GM19239 (cell line): ENCODE results near the gene ATP6V0B.

ENCODE experiments used
- DNase-seq: peaks from one replicate; pipeline ENCODE4 v3.0.0; 2011; ENCODE audit warnings: low spot score; ENCODE audit not compliant: insufficient read length
- FAIRE-seq: peaks from 2 replicates; lab custom pipeline; 2011; peaks lifted over from hg19 to GRCh38; lab: Jason Lieb, UNC

Gene ATP6V0B

GRCh38 chr1:43981636-43982035 lies 6.9 kb downstream of the ATP6V0B start:
- no peak for DNase-seq
- FAIRE-seq: no peak

GRCh38 chr1:43982241-43982640 lies 7.5 kb downstream of the ATP6V0B start:
- DNase-seq (no peak), FAIRE-seq (no peak)

- no peak for DNase-seq
- FAIRE-seq: no peak
Observed at GRCh38 chr1:43982808-43983207, 8.0 kb downstream of the ATP6V0B start.

- FAIRE-seq: no peak
- no peak for DNase-seq
Observed at GRCh38 chr1:43983253-43983899, 8.6 kb downstream of the ATP6V0B start.

- DNase-seq: no peak
- no peak for FAIRE-seq
Observed at GRCh38 chr1:43984855-43985254, 10.1 kb downstream of the ATP6V0B start.

GRCh38 chr1:43985984-43986595 lies 11.3 kb downstream of the ATP6V0B start:
- DNase-seq: no peak
- no peak for FAIRE-seq

- DNase-seq (no peak), FAIRE-seq (no peak)
Observed at GRCh38 chr1:43986712-43987111, 12.0 kb downstream of the ATP6V0B start.

- no peak for FAIRE-seq
- no peak for DNase-seq
Observed at GRCh38 chr1:43987159-43987902, 12.6 kb downstream of the ATP6V0B start.

- no peak for FAIRE-seq
Observed at GRCh38 chr1:43990271-43991199, 15.8 kb downstream of the ATP6V0B start.

GRCh38 chr1:43991200-43991475 lies 16.4 kb downstream of the ATP6V0B start:
- DNase-seq (no peak), FAIRE-seq (peak; percentile 88)

More at GRCh38 chr1:43990271-43991199, 15.8 kb downstream of the ATP6V0B start:
- no peak for DNase-seq

GRCh38 chr1:43991476-43992231 lies 16.9 kb downstream of the ATP6V0B start, which contains the start of gene CCDC24:
TSS of gene CCDC24 (plus strand) at chr1:43991599. CDS start at chr1:43991879, 280 bp downstream.
- FAIRE-seq (peak; percentile 26), DNase-seq (peak; percentile 88)

GRCh38 chr1:43992232-43992995 lies 17.7 kb downstream of the ATP6V0B start:
- DNase-seq (no peak), FAIRE-seq (no peak)

- FAIRE-seq (no peak), DNase-seq (no peak)
Observed at GRCh38 chr1:43993206-43993914, 18.6 kb downstream of the ATP6V0B start.

- DNase-seq (no peak), FAIRE-seq (no peak)
Observed at GRCh38 chr1:43994071-43994470, 19.3 kb downstream of the ATP6V0B start.

- peak; percentile 79 for FAIRE-seq
- DNase-seq: peak; percentile 28
Observed at GRCh38 chr1:43994794-43995790, 20.3 kb downstream of the ATP6V0B start.

- DNase-seq (no peak), FAIRE-seq (no peak)
Observed at GRCh38 chr1:43995984-43996732, 21.4 kb downstream of the ATP6V0B start.

- DNase-seq: no peak
- FAIRE-seq: no peak
Observed at GRCh38 chr1:43996733-43997115, 22.0 kb downstream of the ATP6V0B start.
